HepG2 (cell line): Measurements from ENCODE around the gene DYNLT5. TPM values are rescaled to one million over a fixed set of nuclear protein-coding genes. Genes with fewer than 3 reads are reported as not detected.

Experiments used
- ATAC-seq: fragments of 200-7000 bp; cut with Tn5 transposase; 3 replicates; pipeline ENCODE4 v1.9.1; 2020; ENCODE audit warnings: mild to moderate bottlenecking, moderate library complexity
- BruUV-seq: library from RNA; stranded (reverse); fragments of 400-500 nt; replicated peaks from 2 replicates; lab custom pipeline; 2021; lab: Mats Ljungman, UMichigan
- CTCF ChIA-PET: fragments of 300-600 bp; formaldehyde crosslinking; extraction: SDS; loops from one replicate; lab custom pipeline; 2021; ENCODE audit warnings: low total read pairs, inconsistent platforms, low intra/inter-chr PET ratio; lab: Yijun Ruan, JAX
- POLR2A ChIA-PET: fragments of 350-600 bp; sonication (Branson Sonifier 250); formaldehyde crosslinking; loops from one replicate; lab custom pipeline; 2020; ENCODE audit warnings: antibody characterized with exemption, inconsistent platforms; lab: Yijun Ruan, JAX
- DNase-seq: peaks from one replicate; pipeline ENCODE4 v3.0.0-alpha.2; 2015; ENCODE audit warnings: low spot score
- FAIRE-seq: peaks from 3 replicates; lab custom pipeline; 2011; peaks lifted over from hg19 to GRCh38; lab: Jason Lieb, UNC
- H2AFZ ChIP-seq: one replicate; pipeline ENCODE4 v1.6.1; 2011; ENCODE audit warnings: low read length, inconsistent platforms
- H3K27ac ChIP-seq: fragments of 300-600 bp; 3 replicates; pipeline ENCODE4 v1.8.0; 2011; ENCODE audit warnings: mixed run types, mild to moderate bottlenecking, mixed read lengths, low read length, inconsistent platforms; ENCODE audit not compliant: insufficient read depth; ENCODE audit errors: extremely low read length
- H3K27me3 ChIP-seq, 2 experiments: fragments of 200-600 bp in 1 of 2; 2 replicates in 1 of 2; 3 replicates in 1 of 2; pipeline versions ENCODE4 v1.6.0 to v1.8.0; 2011; ENCODE audit warnings: low read length in 2 of 2, mild to moderate bottlenecking in 2 of 2, moderate library complexity in 2 of 2, inconsistent platforms in 1 of 2; ENCODE audit not compliant: insufficient read depth in 2 of 2, control insufficient read depth in 1 of 2
- H3K36me3 ChIP-seq, 2 experiments: fragments of 200-600 bp in 1 of 2; replicated peaks in 1 of 2; 2 replicates in 1 of 2; 3 replicates in 1 of 2; pipeline versions ENCODE4 v1.5.1 to v1.8.0; 2011; ENCODE audit warnings: low read length in 2 of 2, inconsistent platforms in 1 of 2; ENCODE audit not compliant: insufficient read depth in 2 of 2, control insufficient read depth in 1 of 2
- H3K4me1 ChIP-seq: 2 replicates; pipeline ENCODE4 v1.5.1; 2012; ENCODE audit warnings: low read length, inconsistent platforms; ENCODE audit not compliant: insufficient read depth
- H3K4me2 ChIP-seq: 2 replicates; pipeline ENCODE4 v1.6.0; 2011; ENCODE audit warnings: low read depth, low read length, inconsistent platforms
- H3K4me3 ChIP-seq, 3 experiments: fragments of 200-600 bp in 1 of 3; sonication (generic), shearing (Covaris generic) in 1 of 3; replicated peaks in 1 of 3; 2 replicates each; pipeline ENCODE4 v1.5.1; 2011 to 2016; ENCODE audit warnings: low read length in 3 of 3, inconsistent platforms in 2 of 3, low read depth in 2 of 3, mild to moderate bottlenecking in 2 of 3, control low read depth in 1 of 3, mixed read lengths in 1 of 3; ENCODE audit not compliant: insufficient read depth in 1 of 3
- H3K79me2 ChIP-seq: one replicate; pipeline ENCODE4 v1.6.1; 2011; ENCODE audit warnings: low read length, inconsistent platforms; ENCODE audit not compliant: insufficient read depth
- H3K9ac ChIP-seq: 2 replicates; pipeline ENCODE4 v1.6.0; 2011; ENCODE audit warnings: mild to moderate bottlenecking, low read depth, low read length, inconsistent platforms; ENCODE audit not compliant: insufficient read depth
- H3K9me3 ChIP-seq: 2 replicates; pipeline ENCODE4 v1.5.1; 2012; ENCODE audit warnings: mild to moderate bottlenecking, low read length
- H4K20me1 ChIP-seq: 2 replicates; pipeline ENCODE4 v1.6.0; 2011; ENCODE audit warnings: inconsistent platforms, mild to moderate bottlenecking, low read length, moderate library complexity; ENCODE audit not compliant: insufficient read depth
- DDIT3 ChIP-seq: sonication (generic); formaldehyde crosslinking; IDR thresholded peaks from 2 replicates; pipeline ENCODE4 v1.4.0; 2020; ENCODE audit warnings: mild to moderate bottlenecking, missing genetic modification reagents
- HMG20A ChIP-seq: IDR thresholded peaks from 2 replicates; pipeline ENCODE4 v1.6.1; 2016; ENCODE audit warnings: borderline replicate concordance
- HNRNPK ChIP-seq: fragments of 200-400 bp; formaldehyde crosslinking; IDR thresholded peaks from 2 replicates; pipeline ENCODE4 v1.6.1; 2018; ENCODE audit warnings: low read length, low read depth, moderate library complexity, mild to moderate bottlenecking; ENCODE audit not compliant: poor library complexity, severe bottlenecking
- ZBTB42 ChIP-seq: sonication (generic); formaldehyde crosslinking; IDR thresholded peaks from 2 replicates; pipeline ENCODE4 v1.5.0; 2020; ENCODE audit warnings: mild to moderate bottlenecking, missing genetic modification reagents
- WGBS: methylation state at CpG from one replicate; pipeline ENCODE4 v1.1.6; 2017; ENCODE audit warnings: low lambda C conversion rate; 5-methylcytosine and 5-hydroxymethylcytosine counted together
- in situ Hi-C: cut with HindIII; loops from 2 replicates; pipeline ENCODE4 v1.10.0; 2017; ENCODE audit warnings: low pct_unique_long_range_greater_than_20kb; ENCODE audit not compliant: extremely low pct_ligation_motif_present
- intact Hi-C: fragments of 100-400 bp; cut with micrococcal nuclease; formaldehyde crosslinking; loops from one replicate; pipeline ENCODE4 v1.10.0; 2022; ENCODE audit not compliant: unreplicated experiment
- polyA plus RNA-seq, 8 experiments: library from polyadenylated mRNA; depleted of rRNA in 3 of 8; stranded (reverse) in 7 of 8; unstranded in 1 of 8; fragments of >200 nt; fragmentation: Illumina TruSeq in 4 of 8; extraction: Trizol in 4 of 8; gene quantifications; 2 replicates each; pipeline versions ENCODE4 v1.2.1 to v1.2.3, GENCODE V29; 2011 to 2016; ENCODE audit warnings: low read depth in 4 of 8, missing spikeins in 1 of 8, mixed read lengths in 1 of 8; ENCODE audit not compliant: insufficient read depth in 1 of 8
- total RNA-seq, 5 experiments: library from RNA; depleted of rRNA; stranded (reverse); fragments of >200 nt; fragmentation: Illumina TruSeq; extraction: Trizol; gene quantifications; 2 replicates each; pipeline ENCODE4 v1.2.3, GENCODE V29; 2016; ENCODE audit warnings: low read depth in 1 of 5

DYNLT5 gene
- total and polyA plus RNA-seq, 2 of the 13 experiments (the other 11 are each of a cell fraction or from before 2014, with no cell fraction given) = not detected

GRCh38 chr1:66712839-66713238 is 39.4 kb upstream of the DYNLT5 start:
- H3K27me3 ChIP-seq = no peaks in the 10 kb centered on the region; a peak in 1 of 5 replicates
- in situ Hi-C loops = no loop called here
- FAIRE-seq = no peak
- POLR2A ChIA-PET = no interaction called here
- intact Hi-C loops = no loop called here
- no peaks in the 10 kb centered on the region for H3K36me3 ChIP-seq
- BruUV-seq = no TSS peak
- H3K4me3 ChIP-seq = no peak overlapping the region
- DNase-seq = no peak
- no peaks in the 10 kb centered on the region for H3K9me3 ChIP-seq
- no peak overlapping the region for H2AFZ ChIP-seq
- ATAC-seq = no peak
- H3K4me2 ChIP-seq = no peak overlapping the region
- no peaks in the 10 kb centered on the region for H3K79me2 ChIP-seq
- H3K4me1 ChIP-seq = no peaks in the 10 kb centered on the region
- 4% methylated on average over 2 of the region's 2 CpGs for WGBS
- H4K20me1 ChIP-seq = no peaks in the 10 kb centered on the region
- CTCF ChIA-PET = no interaction called here
- H3K9ac ChIP-seq = no peak overlapping the region
- TF ChIP-seq DDIT3 (CRISPR knock-in tag) (no peak), HMG20A (no peak), ZBTB42 (CRISPR knock-in tag) (no peak)
- H3K27ac ChIP-seq = no peak overlapping the region

GRCh38 chr1:66723985-66724384 is 28.3 kb upstream of the DYNLT5 start:
- no peak overlapping the region for H3K4me3 ChIP-seq
- no peaks in the 10 kb centered on the region for H3K79me2 ChIP-seq
- no peak for TF ChIP-seq HNRNPK
- BruUV-seq = no TSS peak
- H2AFZ ChIP-seq = no peak overlapping the region
- no peaks in the 10 kb centered on the region for H4K20me1 ChIP-seq
- no peak overlapping the region for H3K4me2 ChIP-seq
- ATAC-seq (no peak), DNase-seq (no peak), FAIRE-seq (no peak)
- intact Hi-C loops (no loop called here), in situ Hi-C loops (loop anchor here (10.0 kb wide), 1 partner anchor 459 kb away; no protein-coding TSS in a partner anchor)
- H3K4me1 ChIP-seq = no peaks in the 10 kb centered on the region
- ChIA-PET CTCF (no interaction called here), POLR2A (no interaction called here)
- no peaks in the 10 kb centered on the region for H3K9me3 ChIP-seq
- no peaks in the 10 kb centered on the region for H3K36me3 ChIP-seq
- H3K27me3 ChIP-seq = no peaks in the 10 kb centered on the region
- H3K9ac ChIP-seq = no peak overlapping the region
- H3K27ac ChIP-seq = no peak overlapping the region
